Karpas-422 (cell line): Measurements from ENCODE around the gene PIGL. TPM values are rescaled to one million over a fixed set of nuclear protein-coding genes. Genes with fewer than 3 reads are reported as not detected.

ENCODE experiments used
- DNase-seq: peaks from one replicate; pipeline ENCODE4 v3.0.0-alpha.2; 2015
- H2AFZ ChIP-seq: fragments of 200-600 bp; sonication (generic); 2 replicates; pipeline ENCODE4 v1.6.1; 2014; ENCODE audit warnings: antibody characterized with exemption, low read length, mixed read lengths
- H3K27ac ChIP-seq: fragments of 200-600 bp; sonication (generic); 2 replicates; pipeline ENCODE4 v1.5.1; 2014; ENCODE audit warnings: mild to moderate bottlenecking, low read length, moderate library complexity
- H3K27me3 ChIP-seq: fragments of 200-600 bp; sonication (generic); 2 replicates; pipeline ENCODE4 v1.6.1; 2014; ENCODE audit warnings: low read length, mixed read lengths
- H3K36me3 ChIP-seq: fragments of 200-600 bp; sonication (generic); 2 replicates; pipeline ENCODE4 v1.6.1; 2014; ENCODE audit warnings: low read length, mixed read lengths; ENCODE audit not compliant: insufficient read depth
- H3K4me1 ChIP-seq: fragments of 200-600 bp; sonication (generic); 2 replicates; pipeline ENCODE4 v1.6.1; 2014; ENCODE audit warnings: mild to moderate bottlenecking, low read length, mixed read lengths
- H3K4me2 ChIP-seq: fragments of 200-600 bp; sonication (generic); 2 replicates; pipeline ENCODE4 v1.6.1; 2014; ENCODE audit warnings: low read length, low read depth, mild to moderate bottlenecking; ENCODE audit not compliant: poor library complexity, severe bottlenecking
- H3K4me3 ChIP-seq: fragments of 200-600 bp; sonication (generic); 2 replicates; pipeline ENCODE4 v1.5.1; 2014; ENCODE audit warnings: mild to moderate bottlenecking, antibody characterized with exemption, low read length, mixed read lengths
- H3K79me2 ChIP-seq: fragments of 200-600 bp; sonication (generic); 2 replicates; pipeline ENCODE4 v1.6.1; 2014; ENCODE audit warnings: mild to moderate bottlenecking, low read length, mixed read lengths
- H3K9ac ChIP-seq: fragments of 200-600 bp; sonication (generic); 2 replicates; pipeline ENCODE4 v1.6.0; 2014; ENCODE audit warnings: low read length
- H3K9me2 ChIP-seq: fragments of 200-600 bp; sonication (generic), shearing (Covaris generic); replicated peaks from 2 replicates; pipeline ENCODE4 v1.6.0; 2014; ENCODE audit warnings: mild to moderate bottlenecking, low read length, moderate library complexity; ENCODE audit not compliant: insufficient read depth
- H3K9me3 ChIP-seq: fragments of 300-700, 200-600 bp; sonication (generic); 2 replicates; pipeline ENCODE4 v1.6.1; 2014; ENCODE audit warnings: low read length, mixed read lengths
- H4K20me1 ChIP-seq: fragments of 200-600 bp; sonication (generic); 2 replicates; pipeline ENCODE4 v1.6.1; 2014; ENCODE audit warnings: mild to moderate bottlenecking, antibody characterized with exemption, low read length, low read depth; ENCODE audit not compliant: insufficient read depth
- total RNA-seq: library from RNA; depleted of rRNA; stranded (reverse); fragments of >200 nt; shearing (Covaris generic); gene quantifications from 2 replicates; pipeline ENCODE4 v1.2.3, GENCODE V29; 2014; ENCODE audit warnings: low replicate concordance

The PIGL gene
- total RNA-seq, 1 experiment from 2014 or later, result 48.2 TPM

GRCh38 chr17:16269658-16270057 is 52.6 kb downstream of the PIGL start:
- H3K9me2 ChIP-seq, result no peaks in the 10 kb centered on the region
- no peaks in the 10 kb centered on the region for H3K27me3 ChIP-seq
- peaks cover 18% of the 10 kb centered on the region for H3K4me1 ChIP-seq
- H3K27ac ChIP-seq, result no peak overlapping the region
- no peak overlapping the region for H3K4me2 ChIP-seq
- H4K20me1 ChIP-seq, result no peaks in the 10 kb centered on the region
- H3K9me3 ChIP-seq, result no peaks in the 10 kb centered on the region; the same call in 1 of the 2 replicates
- no peak overlapping the region for H3K4me3 ChIP-seq
- peaks cover 11% of the 10 kb centered on the region for H3K79me2 ChIP-seq
- H3K36me3 ChIP-seq, result no peaks in the 10 kb centered on the region
- no peak overlapping the region for H3K9ac ChIP-seq
- no peak overlapping the region for H2AFZ ChIP-seq
- no peak for DNase-seq

GRCh38 chr17:16272111-16272840 is 55.3 kb downstream of the PIGL start:
- no peaks in the 10 kb centered on the region for H3K9me2 ChIP-seq
- H3K9ac ChIP-seq, result no peak overlapping the region
- no peaks in the 10 kb centered on the region for H3K36me3 ChIP-seq
- H3K27me3 ChIP-seq, result no peaks in the 10 kb centered on the region
- H4K20me1 ChIP-seq, result no peaks in the 10 kb centered on the region
- no peak overlapping the region for H2AFZ ChIP-seq
- H3K27ac ChIP-seq, result no peak overlapping the region
- H3K9me3 ChIP-seq, result no peaks in the 10 kb centered on the region; the same call in 1 of the 2 replicates
- peaks cover 11% of the 10 kb centered on the region for H3K79me2 ChIP-seq
- no peak overlapping the region for H3K4me3 ChIP-seq
- no peak overlapping the region for H3K4me2 ChIP-seq
- H3K4me1 ChIP-seq, result peaks cover 13% of the 10 kb centered on the region
- DNase-seq, result no peak

- H3K79me2 ChIP-seq, result peaks cover 11% of the 10 kb centered on the region
- no peaks in the 10 kb centered on the region for H3K36me3 ChIP-seq
- no peak overlapping the region for H3K4me2 ChIP-seq
- H3K9ac ChIP-seq, result no peak overlapping the region
- no peaks in the 10 kb centered on the region for H3K9me2 ChIP-seq
- H3K4me3 ChIP-seq, result no peak overlapping the region
- H2AFZ ChIP-seq, result no peak overlapping the region
- no peaks in the 10 kb centered on the region for H3K27me3 ChIP-seq
- DNase-seq, result no peak
- no peaks in the 10 kb centered on the region; the same call in 1 of the 2 replicates for H3K9me3 ChIP-seq
- no peak overlapping the region for H3K27ac ChIP-seq
- no peaks in the 10 kb centered on the region for H4K20me1 ChIP-seq
- peaks cover under 1% of the 10 kb centered on the region for H3K4me1 ChIP-seq
Measured at GRCh38 chr17:16273499-16273898, 56.5 kb downstream of the PIGL start.

- H3K27me3 ChIP-seq, result no peaks in the 10 kb centered on the region
- H3K9ac ChIP-seq, result no peak overlapping the region
- no peaks in the 10 kb centered on the region for H3K36me3 ChIP-seq
- no peak overlapping the region for H2AFZ ChIP-seq
- H3K4me3 ChIP-seq, result no peak overlapping the region
- H3K4me1 ChIP-seq, result no peaks in the 10 kb centered on the region
- H4K20me1 ChIP-seq, result no peaks in the 10 kb centered on the region
- H3K9me3 ChIP-seq, result no peaks in the 10 kb centered on the region; the same call in 1 of the 2 replicates
- H3K27ac ChIP-seq, result no peak overlapping the region
- no peak for DNase-seq
- H3K79me2 ChIP-seq, result peaks cover 8% of the 10 kb centered on the region
- no peak overlapping the region for H3K4me2 ChIP-seq
- no peaks in the 10 kb centered on the region for H3K9me2 ChIP-seq
Measured at GRCh38 chr17:16273929-16274339, 56.9 kb downstream of the PIGL start.

GRCh38 chr17:16275024-16275423 is 58.0 kb downstream of the PIGL start:
- H3K27ac ChIP-seq, result no peak overlapping the region
- no peak overlapping the region for H3K9ac ChIP-seq
- H2AFZ ChIP-seq, result no peak overlapping the region
- no peaks in the 10 kb centered on the region for H3K27me3 ChIP-seq
- no peaks in the 10 kb centered on the region for H3K9me2 ChIP-seq
- H3K9me3 ChIP-seq, result no peaks in the 10 kb centered on the region; the same call in 1 of the 2 replicates
- H3K4me1 ChIP-seq, result no peaks in the 10 kb centered on the region
- peaks cover 5% of the 10 kb centered on the region; the same call in 1 of the 2 replicates for H3K79me2 ChIP-seq
- no peak overlapping the region for H3K4me2 ChIP-seq
- H4K20me1 ChIP-seq, result no peaks in the 10 kb centered on the region
- no peaks in the 10 kb centered on the region for H3K36me3 ChIP-seq
- H3K4me3 ChIP-seq, result no peak overlapping the region
- DNase-seq, result no peak

- H3K27me3 ChIP-seq, result no peaks in the 10 kb centered on the region
- H2AFZ ChIP-seq, result no peak overlapping the region
- no peak for DNase-seq
- no peak overlapping the region for H3K4me3 ChIP-seq
- peaks cover 5% of the 10 kb centered on the region; the same call in 1 of the 2 replicates for H3K79me2 ChIP-seq
- H3K9me2 ChIP-seq, result no peaks in the 10 kb centered on the region
- no peak overlapping the region for H3K27ac ChIP-seq
- H3K9me3 ChIP-seq, result no peaks in the 10 kb centered on the region; the same call in 1 of the 2 replicates
- H4K20me1 ChIP-seq, result no peaks in the 10 kb centered on the region
- no peaks in the 10 kb centered on the region for H3K4me1 ChIP-seq
- no peak overlapping the region for H3K4me2 ChIP-seq
- no peaks in the 10 kb centered on the region for H3K36me3 ChIP-seq
- H3K9ac ChIP-seq, result no peak overlapping the region
Measured at GRCh38 chr17:16277163-16277562, 60.2 kb downstream of the PIGL start.

- Histone ChIP-seq H3K79me2 (no peaks in the 10 kb centered on the region), H4K20me1 (no peaks in the 10 kb centered on the region), H3K4me1 (peaks cover 10% of the 10 kb centered on the region)
Measured at GRCh38 chr17:16281351-16281750, 64.3 kb downstream of the PIGL start.

GRCh38 chr17:16282522-16282921 is 65.5 kb downstream of the PIGL start:
- H3K9me2 ChIP-seq, result no peaks in the 10 kb centered on the region
- no peak overlapping the region for H2AFZ ChIP-seq
- no peak overlapping the region for H3K4me3 ChIP-seq
- H3K27me3 ChIP-seq, result no peaks in the 10 kb centered on the region
- H4K20me1 ChIP-seq, result no peaks in the 10 kb centered on the region
- H3K4me1 ChIP-seq, result peaks cover 22% of the 10 kb centered on the region
- H3K9me3 ChIP-seq, result no peaks in the 10 kb centered on the region
- H3K27ac ChIP-seq, result no peak overlapping the region
- DNase-seq, result no peak
- no peaks in the 10 kb centered on the region for H3K36me3 ChIP-seq
- H3K79me2 ChIP-seq, result no peaks in the 10 kb centered on the region
- no peak overlapping the region for H3K4me2 ChIP-seq
- no peak overlapping the region for H3K9ac ChIP-seq

More at GRCh38 chr17:16281351-16281750, 64.3 kb downstream of the PIGL start:
- no peak for DNase-seq
- no peak overlapping the region for H3K4me3 ChIP-seq
- H3K36me3 ChIP-seq, result no peaks in the 10 kb centered on the region
- H3K9me3 ChIP-seq, result no peaks in the 10 kb centered on the region
- no peak overlapping the region for H2AFZ ChIP-seq
- no peaks in the 10 kb centered on the region for H3K27me3 ChIP-seq
- no peaks in the 10 kb centered on the region for H3K9me2 ChIP-seq
- H3K4me2 ChIP-seq, result no peak overlapping the region
- H3K9ac ChIP-seq, result no peak overlapping the region
- no peak overlapping the region for H3K27ac ChIP-seq
